ENCODE measurements around the gene GSG1L. TPM values are rescaled to one million over a fixed set of nuclear protein-coding genes. Genes with fewer than 3 reads are reported as not detected.

Gene GSG1L
- polyA plus RNA-seq, 3 donors, result 0.75 to 0.96 (median 0.77) TPM

DNA sequence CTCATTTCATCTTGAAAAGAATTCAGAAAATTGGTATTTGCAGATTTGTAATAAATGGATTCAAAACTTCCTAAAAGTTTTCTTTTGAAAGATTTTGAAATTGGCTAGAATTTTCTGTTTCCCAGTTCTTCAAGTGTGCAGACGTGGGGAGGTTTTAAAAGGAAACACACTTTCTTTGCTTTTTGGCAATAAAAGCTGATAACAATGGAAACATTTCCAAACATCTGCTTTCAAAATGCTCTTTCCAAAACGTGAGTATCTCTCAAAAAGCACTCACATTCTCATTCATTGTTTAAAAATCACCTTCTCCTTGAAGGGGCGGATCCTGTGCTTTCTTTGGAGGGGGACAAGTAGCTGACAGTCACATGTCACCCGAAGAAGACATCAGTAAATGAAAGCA is 8.6 kb upstream of the GSG1L start:
- no peak for DNase-seq (ENCODE audit: extremely low read depth in 1 of 11, low read depth in 9 of 11, low spot score in 4 of 11)

GRCh38 chr16:28069971-28070794 is 6.7 kb upstream of the GSG1L start:
- no peak for DNase-seq (ENCODE audit: extremely low read depth in 1 of 11, low read depth in 9 of 11, low spot score in 4 of 11)

- DNase-seq (ENCODE audit: extremely low read depth in 1 of 11, low read depth in 9 of 11, low spot score in 4 of 11), result no peak
Observed at GRCh38 chr16:28068976-28069375, 5.5 kb upstream of the GSG1L start.

GRCh38 chr16:28067604-28068379 is 4.3 kb upstream of the GSG1L start:
- DNase-seq (ENCODE audit: extremely low read depth in 1 of 11, low read depth in 9 of 11, low spot score in 4 of 11), result no peak

DNA sequence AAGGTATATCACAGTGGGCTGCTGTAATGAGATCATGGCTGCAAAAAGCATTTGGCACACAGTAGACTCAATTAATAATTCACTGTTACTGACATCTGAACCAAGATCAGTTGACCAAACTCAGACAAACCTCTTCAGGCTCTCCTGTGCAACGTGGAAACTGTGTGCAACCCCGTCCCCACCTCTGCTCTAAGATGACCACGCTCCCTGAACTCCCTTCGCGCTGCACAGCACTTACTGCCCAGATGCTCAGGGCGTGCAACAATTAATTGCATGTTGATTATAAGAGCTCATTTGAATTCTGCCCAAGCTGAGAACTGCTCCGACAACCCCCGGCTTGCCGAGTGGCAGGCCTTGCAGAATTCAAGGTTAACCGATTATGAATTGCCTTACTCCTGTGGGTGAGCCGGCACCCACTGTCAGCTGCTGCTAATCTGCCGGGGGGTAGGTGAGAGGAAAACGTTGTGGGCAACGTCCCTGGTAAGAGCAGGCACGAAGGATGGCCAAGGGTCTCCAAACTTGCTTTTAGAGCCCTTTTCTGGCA is 1.3 kb upstream of the GSG1L start:
- DNase-seq (ENCODE audit: extremely low read depth in 1 of 11, low read depth in 9 of 11, low spot score in 4 of 11), result no peak

GRCh38 chr16:28064150-28064549 is 636 bp upstream of the GSG1L start:
- DNase-seq (ENCODE audit: extremely low read depth in 1 of 11, low read depth in 9 of 11, low spot score in 4 of 11), result no peak

- peak in 1 of 11 donors; percentile 16 for DNase-seq (ENCODE audit: extremely low read depth in 1 of 11, low read depth in 9 of 11, low spot score in 4 of 11)
Observed at GRCh38 chr16:28062847-28063521, 530 bp downstream of the GSG1L start.

DNA sequence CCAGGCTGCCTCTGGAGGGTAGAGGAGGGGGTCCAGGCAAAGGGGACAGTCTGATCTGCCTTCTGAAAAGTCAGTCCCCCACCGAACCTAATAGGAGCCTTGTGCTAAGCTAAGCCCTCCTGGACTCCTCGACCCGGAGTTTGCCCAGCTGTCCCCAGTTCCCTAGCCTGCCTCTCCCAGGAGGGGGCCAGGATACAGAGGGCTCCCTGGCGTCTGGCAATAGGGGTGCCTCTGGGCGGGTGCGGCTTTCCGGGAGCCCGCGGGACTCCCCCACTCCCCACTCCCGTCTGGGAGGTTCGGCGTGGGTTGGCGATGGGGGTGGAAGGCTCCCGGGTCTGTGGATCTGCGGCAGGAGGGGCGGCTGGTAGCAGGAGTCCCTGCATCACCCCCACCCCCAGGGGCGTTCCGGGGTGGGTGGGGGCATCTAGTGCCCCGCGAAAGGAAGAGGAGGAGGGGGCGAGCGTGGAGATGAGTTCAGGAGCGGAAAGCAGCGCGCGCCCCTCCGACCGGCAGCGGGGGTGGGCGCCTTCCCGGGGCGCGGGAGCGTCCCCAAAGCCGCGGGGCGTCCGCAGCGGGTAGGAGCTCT is 1.2 kb downstream of the GSG1L start:
- DNase-seq (ENCODE audit: extremely low read depth in 1 of 11, low read depth in 9 of 11, low spot score in 4 of 11), result no peak

- DNase-seq (ENCODE audit: extremely low read depth in 1 of 11, low read depth in 9 of 11, low spot score in 4 of 11), result no peak
Observed at GRCh38 chr16:28061352-28062101, 2.0 kb downstream of the GSG1L start.

DNA sequence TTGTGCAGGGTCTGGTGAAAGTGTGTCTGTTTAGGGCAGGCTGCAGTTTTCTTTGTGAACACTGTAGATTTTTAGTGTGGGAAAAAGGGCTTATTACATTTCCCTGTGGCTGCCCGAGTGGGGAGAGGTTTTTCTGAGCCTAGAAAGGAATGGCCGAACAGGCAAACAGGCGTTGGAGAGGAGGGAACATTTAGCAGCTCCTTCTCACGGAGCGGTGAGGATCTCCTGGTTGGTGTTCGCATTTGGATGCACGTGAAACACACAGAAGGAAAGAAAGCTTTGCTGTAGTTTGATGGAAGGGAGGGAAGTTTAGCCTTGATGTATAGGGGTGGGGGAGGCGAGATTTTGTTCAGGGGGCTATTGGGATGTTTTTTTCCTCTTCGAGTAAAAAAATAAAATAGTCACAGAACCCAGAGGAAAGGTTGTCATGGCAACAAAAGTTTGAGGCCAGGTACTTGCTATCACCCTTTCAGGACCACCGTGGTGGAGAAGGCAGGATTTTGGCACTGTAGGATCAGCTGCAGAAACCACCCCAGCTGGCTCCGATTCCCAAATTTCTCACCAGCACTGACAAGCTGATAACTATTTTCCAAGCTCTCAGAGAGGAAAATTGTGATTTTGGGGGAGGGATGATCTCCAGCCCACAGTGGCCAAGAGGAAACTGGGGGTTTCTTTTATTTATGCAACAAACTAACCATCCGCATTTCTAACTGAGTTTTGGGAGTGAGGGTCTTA is 3.5 kb downstream of the GSG1L start:
- no peak for DNase-seq (ENCODE audit: extremely low read depth in 1 of 11, low read depth in 9 of 11, low spot score in 4 of 11)

DNA sequence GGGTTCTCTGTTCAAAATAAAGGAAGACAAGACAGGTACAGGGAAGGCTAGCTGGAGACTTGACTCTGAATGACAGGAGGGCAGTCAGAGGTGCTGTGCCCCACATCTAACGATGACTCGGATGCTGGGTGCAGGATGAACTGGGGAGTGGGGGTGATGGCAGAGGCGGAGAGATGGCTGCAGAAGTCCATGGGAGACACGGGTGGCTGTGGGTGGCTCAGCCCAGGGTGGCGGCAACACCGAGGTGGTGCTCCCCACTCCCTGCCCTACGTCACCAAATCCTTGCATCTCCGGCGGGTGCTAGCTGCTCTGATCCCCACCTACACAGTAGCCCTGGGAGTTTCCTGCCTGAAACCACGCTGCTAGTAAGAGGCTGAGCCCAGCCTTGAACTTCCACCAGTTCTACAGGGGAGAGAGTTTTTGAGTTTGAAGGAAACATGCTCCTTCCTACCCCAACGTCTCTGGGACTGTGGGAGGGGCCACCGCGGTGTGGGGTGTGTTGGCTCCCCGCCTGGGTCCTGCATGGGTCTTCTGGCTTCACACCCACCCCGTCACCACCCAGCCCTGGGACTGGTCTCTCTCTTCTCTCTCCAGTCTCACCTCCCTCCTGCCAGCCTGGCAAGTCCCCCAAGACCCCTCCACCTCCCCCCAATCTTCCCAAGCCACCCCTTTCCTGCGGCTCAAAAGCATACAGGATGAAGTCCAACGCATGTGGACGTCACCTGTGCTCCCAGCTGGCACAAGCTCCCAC is 4.5 kb downstream of the GSG1L start:
- DNase-seq (ENCODE audit: extremely low read depth in 1 of 11, low read depth in 9 of 11, low spot score in 4 of 11), result no peak

- no peak for DNase-seq (ENCODE audit: extremely low read depth in 1 of 11, low read depth in 9 of 11, low spot score in 4 of 11)
Observed at GRCh38 chr16:28057949-28058348, 5.6 kb downstream of the GSG1L start.

DNA sequence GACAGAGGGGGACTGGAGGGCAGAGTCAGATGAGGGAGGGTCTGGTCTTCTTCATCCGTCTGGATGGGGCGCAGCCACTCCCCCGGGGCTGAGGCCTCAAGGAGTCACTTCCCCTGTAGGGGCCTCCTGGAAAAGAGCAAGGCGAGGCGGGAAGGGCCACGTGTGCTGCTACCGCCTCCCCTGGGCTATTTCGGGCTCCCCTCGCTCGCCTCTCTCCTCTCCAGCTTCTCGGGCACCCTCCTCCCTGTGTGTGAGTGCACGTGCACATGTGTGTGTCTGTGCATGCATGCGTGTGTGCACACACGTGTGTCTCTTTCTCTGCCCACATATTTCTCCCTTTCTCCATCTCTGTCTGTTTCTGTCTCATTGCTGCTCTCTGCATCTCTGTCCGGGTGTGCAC is 10.1 kb downstream of the GSG1L start:
- no peak for DNase-seq (ENCODE audit: extremely low read depth in 1 of 11, low read depth in 9 of 11, low spot score in 4 of 11)

- DNase-seq (ENCODE audit: extremely low read depth in 1 of 11, low read depth in 9 of 11, low spot score in 4 of 11), result no peak
Observed at GRCh38 chr16:28052274-28053128, 11.0 kb downstream of the GSG1L start.

DNA sequence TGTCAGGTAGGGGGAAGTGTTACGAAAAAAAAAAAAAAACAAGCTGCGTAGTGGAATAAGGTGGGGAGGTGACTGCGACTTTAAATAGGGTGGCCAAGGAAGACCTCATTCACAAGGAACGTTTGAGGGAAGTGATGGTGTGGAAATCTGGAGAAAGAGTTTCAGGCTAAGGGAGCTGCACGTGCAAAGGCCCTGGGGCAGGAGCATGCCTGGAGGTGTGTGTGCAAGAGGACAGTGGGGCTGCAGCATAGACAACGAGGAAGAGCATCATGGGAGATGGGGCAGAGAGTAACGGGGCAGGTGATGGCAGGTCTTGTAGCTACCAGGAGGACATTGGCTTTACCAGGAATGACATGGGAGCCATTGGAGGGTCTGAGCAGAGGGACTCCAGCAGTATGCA is 12.0 kb downstream of the GSG1L start:
- no peak for DNase-seq (ENCODE audit: extremely low read depth in 1 of 11, low read depth in 9 of 11, low spot score in 4 of 11)

GRCh38 chr16:28042811-28043210 is 20.7 kb downstream of the GSG1L start:
- DNase-seq (ENCODE audit: extremely low read depth in 1 of 11, low read depth in 9 of 11, low spot score in 4 of 11), result no peak

Data from renal cortex interstitium (tissue), 11 donors.